Lower leg skin (tissue), 4 donors: ENCODE data around the gene TRIM29. TPM values are rescaled to one million over a fixed set of nuclear protein-coding genes. Genes with fewer than 3 reads are reported as not detected.

Source experiments
- DNase-seq, 2 donors: peaks; one replicate each; pipeline ENCODE4 v3.0.0-alpha.2; 2019; ENCODE audit warnings: low spot score in 2 of 2
- H3K4me3 ChIP-seq: fragments of 200-600 bp; sonication (generic); 2 replicates; pipeline ENCODE4 v1.5.1; 2017; ENCODE audit warnings: mild to moderate bottlenecking, low read depth; ENCODE audit not compliant: poor library complexity, severe bottlenecking
- CTCF ChIP-seq, 3 donors: fragments of 450-650 bp; IDR thresholded peaks; one replicate each; pipeline ENCODE4 v1.5.1; 2016; ENCODE audit warnings: antibody characterized with exemption in 3 of 3, mild to moderate bottlenecking in 3 of 3, moderate library complexity in 2 of 3
- POLR2A ChIP-seq, 2 donors: fragments of 450-650 bp; IDR thresholded peaks; one replicate each; pipeline ENCODE4 v1.6.1; 2016 to 2017; ENCODE audit warnings: antibody characterized with exemption in 2 of 2, mild to moderate bottlenecking in 1 of 2, moderate library complexity in 1 of 2
- WGBS, 2 donors: methylation state at CpG; one replicate each; pipeline ENCODE4 v1.1.5; 2018; 5-methylcytosine and 5-hydroxymethylcytosine counted together
- intact Hi-C: fragments of 100-400 bp; cut with DNase I; formaldehyde crosslinking; loops from one replicate; pipeline ENCODE4 v1.15.0; 2023; ENCODE audit warnings: low total_unique reads
- total RNA-seq, 4 donors: library from RNA; depleted of rRNA; stranded (reverse); fragments of >200 nt; gene quantifications; one replicate each; pipeline ENCODE4 v1.1.0, GENCODE V29; 2016

The TRIM29 gene
- total RNA-seq, 4 donors from 2014 or later = 1,092 to 1,522 (median 1,226) TPM

- TF ChIP-seq CTCF (IDR thresholded peaks at IDR 0.05) (no peak), POLR2A (IDR thresholded peaks at IDR 0.05) (no peak)
- 31 to 39% methylated on average over 14 of the region's 14 CpGs for WGBS, 2 donors
- no peak overlapping the region for H3K4me3 ChIP-seq
- DNase-seq = peak; percentile 91 to 97
- intact Hi-C loops = no loop called here
These were observed 9.4 kb downstream of the TRIM29 start for GRCh38 chr11:120128392-120129119.

GRCh38 chr11:120127236-120127635 lies 10.7 kb downstream of the TRIM29 start:
- intact Hi-C loops = no loop called here
- H3K4me3 ChIP-seq = no peak overlapping the region
- no peak for DNase-seq
- WGBS, 2 donors = 84 to 88% methylated on average over 7 of the region's 7 CpGs
- no peak for TF ChIP-seq CTCF (IDR thresholded peaks at IDR 0.05)
- TF ChIP-seq POLR2A (IDR thresholded peaks at IDR 0.05) = no peak

DNA sequence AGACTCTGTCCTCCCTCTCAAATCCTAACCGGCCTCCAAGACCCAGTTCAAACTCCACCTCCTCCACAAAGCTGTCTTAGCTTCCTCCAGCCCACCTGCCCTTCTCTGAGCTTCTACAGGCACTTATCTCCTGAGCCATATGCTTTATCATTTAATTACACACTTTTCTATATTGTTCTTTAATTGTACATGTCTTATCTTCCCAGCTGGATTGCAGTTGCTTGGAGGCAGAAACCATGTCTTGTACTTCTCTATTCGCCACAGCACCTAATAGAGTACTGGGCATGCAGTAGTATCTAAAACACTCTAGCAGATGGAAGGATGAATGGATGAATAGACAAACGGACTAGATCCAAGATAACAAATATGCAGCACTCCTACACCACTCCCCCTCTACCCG lies 11.3 kb downstream of the TRIM29 start:
- intact Hi-C loops = no loop called here
- TF ChIP-seq POLR2A (IDR thresholded peaks at IDR 0.05) = no peak
- no peak for TF ChIP-seq CTCF (IDR thresholded peaks at IDR 0.05)
- WGBS, 2 donors = 68 to 72% methylated on average over 4 of the region's 4 CpGs
- no peak for DNase-seq
- no peak overlapping the region for H3K4me3 ChIP-seq

DNA sequence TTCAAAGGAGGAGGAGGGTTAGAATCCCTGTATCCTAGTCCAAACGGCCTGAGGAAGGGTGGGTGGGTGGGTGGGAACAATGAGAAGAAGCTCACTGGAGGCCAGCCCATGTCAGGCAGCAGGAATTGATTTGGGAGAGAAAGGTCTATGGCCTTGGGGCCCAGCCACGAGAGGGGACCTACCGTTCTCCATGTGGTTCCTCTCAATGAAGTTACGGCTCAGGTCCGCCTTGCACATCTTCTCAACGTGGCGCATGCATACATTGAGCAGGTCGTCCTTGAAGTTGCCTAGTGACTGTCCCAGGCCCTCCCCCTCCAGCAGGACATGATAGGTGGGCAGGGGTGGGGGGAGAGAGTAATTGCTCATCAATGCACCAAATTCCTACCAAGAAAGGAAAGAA lies 12.4 kb downstream of the TRIM29 start:
- intact Hi-C loops = no loop called here
- no peak overlapping the region for H3K4me3 ChIP-seq
- TF ChIP-seq CTCF (IDR thresholded peaks at IDR 0.05) = no peak
- TF ChIP-seq POLR2A (IDR thresholded peaks at IDR 0.05) = no peak
- WGBS, 2 donors = 47 to 65% methylated on average over 8 of the region's 8 CpGs
- DNase-seq = no peak

- intact Hi-C loops = no loop called here
- peak in 1 of 2 donors; percentile 87 for DNase-seq
- TF ChIP-seq POLR2A (IDR thresholded peaks at IDR 0.05) = no peak
- TF ChIP-seq CTCF (IDR thresholded peaks at IDR 0.05) = no peak
- 8 to 20% methylated on average over 5 of the region's 5 CpGs for WGBS, 2 donors
- no peak overlapping the region for H3K4me3 ChIP-seq
These were observed 12.9 kb downstream of the TRIM29 start for GRCh38 chr11:120125024-120125423.

GRCh38 chr11:120124355-120124754 lies 13.6 kb downstream of the TRIM29 start:
- H3K4me3 ChIP-seq = no peak overlapping the region
- no peak for TF ChIP-seq CTCF (IDR thresholded peaks at IDR 0.05)
- no peak for TF ChIP-seq POLR2A (IDR thresholded peaks at IDR 0.05)
- intact Hi-C loops = no loop called here
- whole genome bisulfite sequencing, 2 donors = 57 to 66% methylated on average over 13 to 14 of the region's 14 CpGs
- no peak for DNase-seq
